Trophoblast cell (in vitro differentiated cells and primary cell): Measurements from ENCODE around the gene BNIP5.

Source experiments
- DNase-seq, 2 donors: peaks; one replicate each; pipeline ENCODE4 v3.0.0-alpha.2; 2016
- H2AFZ ChIP-seq: 2 replicates; pipeline ENCODE4 v1.6.1; 2013; ENCODE audit warnings: low read length, moderate library complexity, mild to moderate bottlenecking; ENCODE audit not compliant: insufficient read depth, poor library complexity
- H2AK5ac ChIP-seq: 2 replicates; pipeline ENCODE4 v1.6.1; 2013; ENCODE audit warnings: mild to moderate bottlenecking, low read length
- H2BK120ac ChIP-seq: 2 replicates; pipeline ENCODE4 v1.6.1; 2013; ENCODE audit warnings: low read length, mild to moderate bottlenecking, moderate library complexity; ENCODE audit not compliant: insufficient read depth, poor library complexity
- H2BK12ac ChIP-seq: 2 replicates; pipeline ENCODE4 v1.6.1; 2013; ENCODE audit warnings: mild to moderate bottlenecking, low read length, moderate library complexity
- H2BK5ac ChIP-seq: 2 replicates; pipeline ENCODE4 v1.6.1; 2013; ENCODE audit warnings: low read length, low read depth, moderate library complexity, mild to moderate bottlenecking; ENCODE audit not compliant: poor library complexity
- H3K14ac ChIP-seq: 2 replicates; pipeline ENCODE4 v1.6.1; 2013; ENCODE audit warnings: mild to moderate bottlenecking, low read length
- H3K18ac ChIP-seq: 2 replicates; pipeline ENCODE4 v1.6.1; 2013; ENCODE audit warnings: mild to moderate bottlenecking, low read length
- H3K23ac ChIP-seq: 2 replicates; pipeline ENCODE4 v1.6.1; 2013; ENCODE audit warnings: low read length
- H3K27ac ChIP-seq: 2 replicates; pipeline ENCODE4 v1.5.1; 2013; ENCODE audit warnings: low read depth, mild to moderate bottlenecking, inconsistent platforms, low read length, moderate library complexity
- H3K27me3 ChIP-seq: 2 replicates; pipeline ENCODE4 v1.6.1; 2013; ENCODE audit warnings: inconsistent platforms, mild to moderate bottlenecking, low read length, moderate library complexity; ENCODE audit not compliant: insufficient read depth
- H3K36me3 ChIP-seq, 2 experiments: 1 replicate in 1 of 2; 2 replicates in 1 of 2; pipeline ENCODE4 v1.6.1; 2013; ENCODE audit warnings: low read length in 2 of 2, mild to moderate bottlenecking in 2 of 2, moderate library complexity in 1 of 2; ENCODE audit not compliant: insufficient read depth in 2 of 2, control insufficient read depth in 1 of 2
- H3K4ac ChIP-seq: 2 replicates; pipeline ENCODE4 v1.6.1; 2013; ENCODE audit warnings: low read depth, mild to moderate bottlenecking, low read length, moderate library complexity
- H3K4me1 ChIP-seq, 2 experiments: 1 replicate in 1 of 2; 2 replicates in 1 of 2; pipeline ENCODE4 v1.6.1; 2013; ENCODE audit warnings: low read length in 2 of 2, mild to moderate bottlenecking in 2 of 2, moderate library complexity in 1 of 2; ENCODE audit not compliant: insufficient read depth in 2 of 2, control insufficient read depth in 1 of 2
- H3K4me2 ChIP-seq: 2 replicates; pipeline ENCODE4 v1.6.1; 2013; ENCODE audit warnings: inconsistent platforms, mild to moderate bottlenecking, low read length, moderate library complexity
- H3K4me3 ChIP-seq: 2 replicates; pipeline ENCODE4 v1.5.1; 2013; ENCODE audit warnings: mild to moderate bottlenecking, low read depth, low read length, inconsistent platforms
- H3K79me1 ChIP-seq: one replicate; pipeline ENCODE4 v1.6.1; 2013; ENCODE audit warnings: low read length
- H3K79me2 ChIP-seq: 2 replicates; pipeline ENCODE4 v1.6.1; 2013; ENCODE audit warnings: low read length, mild to moderate bottlenecking; ENCODE audit not compliant: control insufficient read depth, insufficient read depth, poor library complexity
- H3K9ac ChIP-seq: 2 replicates; pipeline ENCODE4 v1.6.1; 2013; ENCODE audit warnings: mild to moderate bottlenecking, low read length
- H3K9me3 ChIP-seq: 2 replicates; pipeline ENCODE4 v1.6.1; 2013; ENCODE audit warnings: low read depth, mild to moderate bottlenecking, control low read depth, inconsistent platforms, low read length; ENCODE audit not compliant: insufficient read depth
- H4K12ac ChIP-seq: 2 replicates; pipeline ENCODE4 v1.6.1; 2013; ENCODE audit warnings: low read depth, mild to moderate bottlenecking, low read length, moderate library complexity
- H4K8ac ChIP-seq: 2 replicates; pipeline ENCODE4 v1.6.1; 2013; ENCODE audit warnings: low read depth, mild to moderate bottlenecking, low read length, moderate library complexity
- H4K91ac ChIP-seq: one replicate; pipeline ENCODE4 v1.6.1; 2013; ENCODE audit warnings: low read depth, mild to moderate bottlenecking, low read length, moderate library complexity
- WGBS: extraction: QIAGEN DNeasy Blood & Tissue Kit; methylation state at CpG from one replicate; pipeline ENCODE4 v1.1.7; 2013; ENCODE audit warnings: missing lambda C conversion rate; ENCODE audit not compliant: insufficient read length, insufficient coverage; ENCODE audit errors: extremely low coverage; 5-methylcytosine and 5-hydroxymethylcytosine counted together

The BNIP5 gene

DNA sequence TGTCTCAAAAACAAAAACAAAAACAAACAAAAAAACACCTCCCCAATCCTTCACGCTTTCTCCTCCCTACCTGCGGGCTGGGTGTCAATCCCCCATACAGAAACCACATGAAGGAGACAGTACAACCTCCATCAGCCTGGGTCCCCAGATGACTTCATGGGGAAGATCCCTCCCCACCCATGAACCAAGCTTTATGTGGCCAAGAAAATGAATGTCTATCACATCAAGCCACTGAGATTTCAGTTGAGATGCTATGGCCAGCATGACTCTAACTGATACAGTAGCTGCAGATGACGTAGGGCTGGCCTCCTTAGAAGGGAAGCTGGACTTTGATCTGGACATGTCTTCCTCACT is 21.2 kb upstream of the BNIP5 start:
- no peak overlapping the region for H2BK12ac ChIP-seq
- no peak overlapping the region for H3K4me3 ChIP-seq
- peaks cover 2% of the 10 kb centered on the region for H3K9me3 ChIP-seq
- no peak overlapping the region for H2BK120ac ChIP-seq
- no CpG with 5 or more reads among the region's 3 CpGs for WGBS
- no peak for DNase-seq
- no peaks in the 10 kb centered on the region for H3K79me2 ChIP-seq
- no peaks in the 10 kb centered on the region for H3K36me3 ChIP-seq
- no peaks in the 10 kb centered on the region for H3K27me3 ChIP-seq
- no peak overlapping the region for H4K8ac ChIP-seq
- no peak overlapping the region for H2AK5ac ChIP-seq
- no peak overlapping the region for H3K4ac ChIP-seq
- peaks cover 0 to 3% of the 10 kb centered on the region in 2 experiments for H3K4me1 ChIP-seq
- no peaks in the 10 kb centered on the region for H3K79me1 ChIP-seq
- H3K9ac ChIP-seq = no peak overlapping the region
- H2BK5ac ChIP-seq = no peak overlapping the region
- no peak overlapping the region for H3K14ac ChIP-seq
- H4K12ac ChIP-seq = no peak overlapping the region
- no peak overlapping the region for H3K18ac ChIP-seq
- H2AFZ ChIP-seq = no peak overlapping the region
- H3K23ac ChIP-seq = no peak overlapping the region
- H3K27ac ChIP-seq = no peak overlapping the region
- H3K4me2 ChIP-seq = no peak overlapping the region
- no peak overlapping the region for H4K91ac ChIP-seq

DNA sequence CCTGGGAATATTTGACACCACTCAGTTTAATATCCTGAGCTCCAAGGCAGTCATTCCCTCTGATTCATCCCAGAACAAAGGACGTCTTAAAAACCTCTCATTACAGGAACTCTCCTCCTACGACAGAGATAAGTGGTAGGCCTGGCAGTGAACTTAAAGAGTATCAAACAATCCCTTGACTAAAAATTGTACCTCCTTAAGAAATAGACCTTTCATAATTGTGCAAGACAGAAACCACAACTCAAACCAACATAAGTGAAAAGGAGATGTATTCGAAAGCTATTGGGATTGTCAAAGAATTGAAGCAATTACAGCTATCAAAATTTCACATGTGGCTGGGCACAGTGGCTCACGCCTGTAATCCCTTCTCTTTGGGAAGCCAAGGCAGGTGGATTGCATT is 19.1 kb upstream of the BNIP5 start:
- H4K8ac ChIP-seq = no peak overlapping the region
- no peak overlapping the region for H4K91ac ChIP-seq
- H2BK12ac ChIP-seq = no peak overlapping the region
- H3K79me1 ChIP-seq = no peaks in the 10 kb centered on the region
- no peak overlapping the region for H4K12ac ChIP-seq
- H3K4me1 ChIP-seq = peaks cover 3% of the 10 kb centered on the region in 2 experiments
- no peaks in the 10 kb centered on the region for H3K79me2 ChIP-seq
- no peak overlapping the region for H3K27ac ChIP-seq
- no peaks in the 10 kb centered on the region for H3K27me3 ChIP-seq
- H3K36me3 ChIP-seq = no peaks in the 10 kb centered on the region
- no peak overlapping the region for H3K9ac ChIP-seq
- no peak overlapping the region for H2BK5ac ChIP-seq
- H3K4me2 ChIP-seq = no peak overlapping the region
- no peak overlapping the region for H3K23ac ChIP-seq
- H3K14ac ChIP-seq = no peak overlapping the region
- no peaks in the 10 kb centered on the region for H3K9me3 ChIP-seq
- H2AFZ ChIP-seq = no peak overlapping the region
- H2BK120ac ChIP-seq = no peak overlapping the region
- no peak overlapping the region for H3K4me3 ChIP-seq
- DNase-seq = no peak
- no peak overlapping the region for H2AK5ac ChIP-seq
- no peak overlapping the region for H3K18ac ChIP-seq
- no peak overlapping the region for H3K4ac ChIP-seq
- no CpG with 5 or more reads among the region's 4 CpGs for WGBS

- DNase-seq = peak; percentile 61 to 77
- Histone ChIP-seq H4K91ac (no peak overlapping the region), H2BK120ac (no peak overlapping the region), H3K23ac (no peak overlapping the region), H2AFZ (no peak overlapping the region), H3K4me2 (no peak overlapping the region), H3K79me2 (no peaks in the 10 kb centered on the region), H3K4me3 (no peak overlapping the region), H3K9ac (no peak overlapping the region), H3K9me3 (no peaks in the 10 kb centered on the region), H3K18ac (no peak overlapping the region), H3K27ac (no peak overlapping the region), H3K36me3 (no peaks in the 10 kb centered on the region), H4K8ac (no peak overlapping the region), H4K12ac (no peak overlapping the region), H2BK12ac (no peak overlapping the region), H3K79me1 (no peaks in the 10 kb centered on the region), H2BK5ac (no peak overlapping the region), H3K14ac (no peak overlapping the region), H3K4ac (no peak overlapping the region), H2AK5ac (no peak overlapping the region), H3K27me3 (no peaks in the 10 kb centered on the region), H3K4me1 (peaks cover under 1 to 5% of the 10 kb centered on the region in 2 experiments)
- WGBS = no CpG with 5 or more reads among the region's 4 CpGs
Measured at GRCh38 chr6:36353411-36353915, 16.8 kb upstream of the BNIP5 start.

- WGBS = no CpG with 5 or more reads among the region's 8 CpGs
- Histone ChIP-seq H3K27me3 (no peaks in the 10 kb centered on the region), H3K4ac (no peak overlapping the region)
Measured at GRCh38 chr6:36352477-36353157, 15.9 kb upstream of the BNIP5 start.

More at GRCh38 chr6:36352477-36353157, 15.9 kb upstream of the BNIP5 start:
- Histone ChIP-seq H2AFZ (no peak overlapping the region), H3K79me1 (no peaks in the 10 kb centered on the region), H3K4me3 (no peak overlapping the region), H3K36me3 (no peaks in the 10 kb centered on the region), H3K9ac (no peak overlapping the region), H3K27ac (no peak overlapping the region), H3K18ac (no peak overlapping the region), H4K8ac (no peak overlapping the region), H3K14ac (no peak overlapping the region), H2BK5ac (no peak overlapping the region), H3K4me2 (no peak overlapping the region), H2BK12ac (no peak overlapping the region), H2AK5ac (no peak overlapping the region), H3K4me1 (peaks cover under 1 to 5% of the 10 kb centered on the region in 2 experiments), H2BK120ac (no peak overlapping the region), H3K79me2 (no peaks in the 10 kb centered on the region), H3K23ac (no peak overlapping the region), H4K91ac (no peak overlapping the region), H4K12ac (no peak overlapping the region), H3K9me3 (no peaks in the 10 kb centered on the region)
- DNase-seq = no peak
